Natural killer cell treated with Interleukin-12 subunit alpha and Interleukin-12 subunit beta and Interleukin-15 and Interleukin-18, amount 100 ng/mL, for 72 hours (primary cell): Measurements from ENCODE around the gene LCN2. TPM values are rescaled to one million over a fixed set of nuclear protein-coding genes. Genes with fewer than 3 reads are reported as not detected.

Experiments
- ATAC-seq, 2 donors: fragments of 150-1000 bp; cut with Tn5 transposase in 1 of 2; sonication (Bioruptor Pico), chemical (Tn5 transposase) in 1 of 2; 2 replicates each; pipeline ENCODE4 v1.10.0; 2021
- DNase-seq: peaks from one replicate; pipeline ENCODE4 v3.0.0; 2022; ENCODE audit warnings: low spot score
- H3K27ac Mint-ChIP-seq, 2 donors: 1 replicate in 1 of 2; 2 replicates in 1 of 2; pipeline ENCODE4 v1.8.0; 2022; ENCODE audit warnings: mixed read lengths in 2 of 2, mild to moderate bottlenecking in 1 of 2, moderate library complexity in 1 of 2
- H3K27me3 Mint-ChIP-seq, 2 donors: 1 replicate in 1 of 2; 2 replicates in 1 of 2; pipeline ENCODE4 v1.8.0; 2022; ENCODE audit warnings: mixed read lengths in 2 of 2
- H3K36me3 Mint-ChIP-seq: one replicate; pipeline ENCODE4 v1.8.0; 2022; ENCODE audit warnings: mixed read lengths
- H3K4me1 Mint-ChIP-seq, 2 donors: 1 replicate in 1 of 2; 2 replicates in 1 of 2; pipeline ENCODE4 v1.8.0; 2022; ENCODE audit warnings: low read depth in 2 of 2, mixed read lengths in 2 of 2, mild to moderate bottlenecking in 1 of 2
- H3K4me3 Mint-ChIP-seq: one replicate; pipeline ENCODE4 v1.8.0; 2022; ENCODE audit warnings: mixed read lengths
- H3K9me3 Mint-ChIP-seq: 2 replicates; pipeline ENCODE4 v1.8.0; 2022; ENCODE audit warnings: mixed read lengths
- total RNA-seq, 2 donors: library from RNA; stranded (reverse); gene quantifications; one replicate each; pipeline ENCODE4 v1.2.3, GENCODE V29; 2022

The LCN2 gene
- total RNA-seq, 2 donors from 2014 or later: not detected

- H3K9me3 Mint-ChIP-seq: no peaks in the 10 kb centered on the region
- ATAC-seq: no peak
- H3K4me1 Mint-ChIP-seq: peaks cover 6 to 8% of the 10 kb centered on the region in 2 donors
- H3K36me3 Mint-ChIP-seq: no peaks in the 10 kb centered on the region
- no peak overlapping the region for H3K27ac Mint-ChIP-seq
- no peak overlapping the region for H3K4me3 Mint-ChIP-seq
- DNase-seq: peak; percentile 56
- no peaks in the 10 kb centered on the region for H3K27me3 Mint-ChIP-seq
These were observed 30.1 kb upstream of the LCN2 start for GRCh38 chr9:128118971-128119665.

- Mint-ChIP-seq H3K27me3 (no peaks in the 10 kb centered on the region), H3K4me3 (no peak overlapping the region), H3K4me1 (peaks cover 10 to 12% of the 10 kb centered on the region in 2 donors), H3K27ac (no peak overlapping the region), H3K9me3 (no peaks in the 10 kb centered on the region), H3K36me3 (no peaks in the 10 kb centered on the region)
- ATAC-seq (no peak), DNase-seq (peak; percentile 56)
These were observed 29.1 kb upstream of the LCN2 start for GRCh38 chr9:128120061-128120740.

GRCh38 chr9:128120741-128121465, 28.4 kb upstream of the LCN2 start:
- Mint-ChIP-seq H3K36me3 (no peaks in the 10 kb centered on the region), H3K27me3 (no peaks in the 10 kb centered on the region), H3K27ac (no peak overlapping the region), H3K4me3 (no peak overlapping the region), H3K4me1 (peaks cover 16 to 17% of the 10 kb centered on the region in 2 donors), H3K9me3 (no peaks in the 10 kb centered on the region)
- DNase-seq: peak; percentile 31
- ATAC-seq: no peak

GRCh38 chr9:128121466-128121810, 27.8 kb upstream of the LCN2 start:
- H3K27ac Mint-ChIP-seq: no peak overlapping the region
- ATAC-seq (no peak), DNase-seq (peak; percentile 37)
- H3K4me1 Mint-ChIP-seq: peaks cover 19 to 21% of the 10 kb centered on the region in 2 donors
- no peaks in the 10 kb centered on the region for H3K9me3 Mint-ChIP-seq
- H3K4me3 Mint-ChIP-seq: no peak overlapping the region
- H3K27me3 Mint-ChIP-seq: no peaks in the 10 kb centered on the region
- no peaks in the 10 kb centered on the region for H3K36me3 Mint-ChIP-seq

- Mint-ChIP-seq H3K4me3 (no peak overlapping the region), H3K9me3 (no peaks in the 10 kb centered on the region), H3K27me3 (no peaks in the 10 kb centered on the region), H3K4me1 (peaks cover 19 to 21% of the 10 kb centered on the region in 2 donors), H3K27ac (no peak overlapping the region), H3K36me3 (no peaks in the 10 kb centered on the region)
- ATAC-seq (no peak), DNase-seq (peak; percentile 57)
These were observed 27.1 kb upstream of the LCN2 start for GRCh38 chr9:128121924-128122808.

- no peaks in the 10 kb centered on the region for H3K27me3 Mint-ChIP-seq
- DNase-seq (peak; percentile 53), ATAC-seq (no peak)
- no peak overlapping the region for H3K4me3 Mint-ChIP-seq
- H3K9me3 Mint-ChIP-seq: no peaks in the 10 kb centered on the region
- peaks cover 14 to 18% of the 10 kb centered on the region in 2 donors for H3K4me1 Mint-ChIP-seq
- no peaks in the 10 kb centered on the region for H3K36me3 Mint-ChIP-seq
- no peak overlapping the region for H3K27ac Mint-ChIP-seq
These were observed 26.5 kb upstream of the LCN2 start for GRCh38 chr9:128122809-128123175.

- Mint-ChIP-seq H3K27ac (no peak overlapping the region), H3K9me3 (no peaks in the 10 kb centered on the region), H3K36me3 (no peaks in the 10 kb centered on the region), H3K4me1 (peaks cover 15 to 17% of the 10 kb centered on the region in 2 donors), H3K4me3 (no peak overlapping the region), H3K27me3 (no peaks in the 10 kb centered on the region)
- ATAC-seq (no peak), DNase-seq (peak; percentile 22)
These were observed 25.7 kb upstream of the LCN2 start for GRCh38 chr9:128123451-128124080.

DNA sequence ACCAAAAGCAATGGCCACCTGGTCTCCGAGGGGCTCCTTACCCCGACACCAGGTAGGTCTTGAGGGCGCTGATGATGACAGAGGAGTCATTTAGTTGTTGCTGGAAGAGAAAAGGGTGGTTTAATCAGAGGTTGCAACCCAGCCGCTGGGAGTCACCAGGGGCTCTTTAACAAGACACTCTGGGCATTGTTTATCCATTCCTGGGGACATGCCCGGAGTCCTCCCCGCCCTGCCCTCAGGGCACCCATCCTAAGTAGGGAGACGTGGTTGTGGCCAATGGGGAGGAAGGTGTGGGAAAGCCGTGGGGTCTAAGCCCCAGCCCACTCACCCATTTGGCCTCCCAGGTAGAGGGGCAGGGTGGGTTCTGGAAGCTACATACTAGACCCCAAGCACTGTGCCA, 24.8 kb upstream of the LCN2 start:
- no peak for ATAC-seq
- Mint-ChIP-seq H3K4me1 (peaks cover 23 to 24% of the 10 kb centered on the region in 2 donors), H3K36me3 (no peaks in the 10 kb centered on the region), H3K9me3 (no peaks in the 10 kb centered on the region), H3K27ac (no peak overlapping the region), H3K4me3 (no peak overlapping the region), H3K27me3 (no peaks in the 10 kb centered on the region)
- DNase-seq: peak; percentile 23

- Mint-ChIP-seq H3K9me3 (no peaks in the 10 kb centered on the region), H3K27ac (peak overlapping the region in 1 of 2 donors; percentile 62), H3K4me3 (peak overlapping the region; percentile 35), H3K27me3 (no peaks in the 10 kb centered on the region), H3K36me3 (no peaks in the 10 kb centered on the region), H3K4me1 (peaks cover 25 to 26% of the 10 kb centered on the region in 2 donors)
- ATAC-seq (no peak), DNase-seq (no peak)
These were observed 24.2 kb upstream of the LCN2 start for GRCh38 chr9:128124873-128125579.

- H3K4me3 Mint-ChIP-seq: peak overlapping the region; percentile 77
- H3K4me1 Mint-ChIP-seq: peaks cover 25 to 26% of the 10 kb centered on the region in 2 donors
- H3K36me3 Mint-ChIP-seq: no peaks in the 10 kb centered on the region
- peak overlapping the region; percentile 28 to 65 for H3K27ac Mint-ChIP-seq
- H3K27me3 Mint-ChIP-seq: no peaks in the 10 kb centered on the region
- no peak for ATAC-seq
- no peak for DNase-seq
- H3K9me3 Mint-ChIP-seq: no peaks in the 10 kb centered on the region
These were observed 23.5 kb upstream of the LCN2 start for GRCh38 chr9:128125580-128126354.

DNA sequence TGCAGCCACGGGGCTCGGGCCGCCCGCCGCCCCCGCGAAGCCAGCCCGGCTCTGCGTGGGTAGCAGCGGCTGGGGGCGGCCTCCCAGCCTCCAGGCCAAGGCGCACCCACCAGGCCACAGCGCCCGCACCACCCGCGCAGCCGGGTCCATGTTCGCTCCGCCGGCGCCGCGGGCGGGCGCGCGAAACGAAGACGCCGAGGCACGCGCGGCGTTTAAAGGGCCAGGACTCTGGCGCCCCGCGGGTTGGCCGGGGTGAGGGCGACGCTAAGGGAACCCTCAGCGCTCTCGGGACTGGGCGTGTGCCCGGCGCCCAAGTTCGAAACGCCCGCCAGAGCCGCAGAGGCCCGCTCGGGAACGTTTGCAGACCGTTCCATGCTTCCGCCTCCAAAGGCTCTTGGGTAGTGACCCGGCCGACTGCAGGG, 21.7 kb upstream of the LCN2 start, which contains the start of gene PTGES2:
PTGES2 (minus strand) TSS at position 162 of the 422 bp plus-strand sequence; CDS start at position 150, 12 bp downstream.
- Mint-ChIP-seq H3K27ac (peak within 1 kb of the TSS; percentile 92 to 99), H3K4me1 (peaks cover 25 to 26% of the 10 kb centered on the region in 2 donors), H3K4me3 (peak within 1 kb of the TSS; percentile 88), H3K27me3 (peaks cover 0 to 1% of the 10 kb centered on the region in 2 donors), H3K9me3 (no peaks in the 10 kb centered on the region), H3K36me3 (no peaks in the 10 kb centered on the region)
- DNase-seq (peak; percentile 89), ATAC-seq (peak; percentile 81 to 83)
